ENCODE results near the gene SNRPA. TPM values are rescaled to one million over a fixed set of nuclear protein-coding genes. Genes with fewer than 3 reads are reported as not detected.
A peak's percentile ranks its signal among the peaks of the same experiment; 100 is the strongest.

SNRPA gene
- total RNA-seq, 1 experiment from 2014 or later, result 225 TPM

GRCh38 chr19:40716031-40716481, 34.9 kb upstream of the SNRPA start:
- peak overlapping the region; percentile 84 for H3K4me2 ChIP-seq (ENCODE audit: insufficient read depth, insufficient read length, low read length)
- no peaks in the 10 kb centered on the region; the same call in 1 of the 2 replicates for H3K4me1 ChIP-seq (ENCODE audit: insufficient read depth, low read length)
- H2AK5ac ChIP-seq (ENCODE audit: insufficient read length, low read length), result no peak overlapping the region
- H2BK20ac ChIP-seq (ENCODE audit: low read depth, low read length, poor library complexity, severe bottlenecking), result no peak overlapping the region
- peak overlapping the region; percentile 93 to 97 for H3K4me3 Mint-ChIP-seq
- no CpG with 5 or more reads among the region's 8 CpGs for WGBS (ENCODE audit: extremely low coverage, insufficient read length, low lambda C conversion rate)
- H3K18ac ChIP-seq (ENCODE audit: insufficient read length, low read depth, low read length), result peak overlapping the region; percentile 77
- peak overlapping the region; percentile 53 for H3K9ac ChIP-seq (ENCODE audit: extremely low read depth, insufficient read length, low read length)
- no peaks in the 10 kb centered on the region for H4K20me1 ChIP-seq (ENCODE audit: control insufficient read depth, insufficient read depth, insufficient read length)
- H3K56ac ChIP-seq (ENCODE audit: insufficient read length, low read depth, low read length), result no peak overlapping the region
- H3K36me3 Mint-ChIP-seq (ENCODE audit: insufficient read depth in 1 of 3, low read depth in 3 of 3), result peaks cover 14 to 31% (median 24%) of the 10 kb centered on the region in 3 experiments
- peak overlapping the region; percentile 27 for H4K5ac ChIP-seq (ENCODE audit: insufficient read length, low read depth, low read length)
- H3K79me2 ChIP-seq (ENCODE audit: insufficient read depth, low read length), result no peaks in the 10 kb centered on the region; the same call in 1 of the 2 replicates
- no peak overlapping the region for H3K23ac ChIP-seq (ENCODE audit: insufficient read length, low read depth, low read length)
- H3K9me3 Mint-ChIP-seq, result no peaks in the 10 kb centered on the region; a peak in 1 of 5 replicates
- H3K27me3 ChIP-seq (ENCODE audit: insufficient read depth, low read length), result no peaks in the 10 kb centered on the region
- H3T11ph ChIP-seq (ENCODE audit: low read length), result no peak overlapping the region
- peak overlapping the region; percentile 15 for H4K91ac ChIP-seq (ENCODE audit: insufficient read length, low read depth, low read length)
- DNase-seq, result peak; percentile 35
- H3K23me2 ChIP-seq (ENCODE audit: insufficient read length, low read depth, low read length, poor library complexity, severe bottlenecking), result peaks cover 32% of the 10 kb centered on the region
- H4K8ac ChIP-seq (replicated peaks; ENCODE audit: insufficient read length, low read depth, low read length), result no peak overlapping the region
- peaks cover 27 to 44% of the 10 kb centered on the region in 2 experiments for H3K4me1 Mint-ChIP-seq
- peak overlapping the region; percentile 31 for H2BK12ac ChIP-seq (ENCODE audit: insufficient read length, low read depth, low read length)
- peak overlapping the region; percentile 9; the same call in 1 of the 2 replicates for H3K4ac ChIP-seq (ENCODE audit: low read depth, low read length)
- no peak overlapping the region for H2BK15ac ChIP-seq (ENCODE audit: low read depth, low read length)
- H2BK5ac ChIP-seq (ENCODE audit: insufficient read length, low read length), result no peak overlapping the region
- peak overlapping the region; percentile 62; the same call in 1 of the 2 replicates for H3K14ac ChIP-seq (ENCODE audit: insufficient read depth, low read length)
- TF ChIP-seq, protein P1, sequence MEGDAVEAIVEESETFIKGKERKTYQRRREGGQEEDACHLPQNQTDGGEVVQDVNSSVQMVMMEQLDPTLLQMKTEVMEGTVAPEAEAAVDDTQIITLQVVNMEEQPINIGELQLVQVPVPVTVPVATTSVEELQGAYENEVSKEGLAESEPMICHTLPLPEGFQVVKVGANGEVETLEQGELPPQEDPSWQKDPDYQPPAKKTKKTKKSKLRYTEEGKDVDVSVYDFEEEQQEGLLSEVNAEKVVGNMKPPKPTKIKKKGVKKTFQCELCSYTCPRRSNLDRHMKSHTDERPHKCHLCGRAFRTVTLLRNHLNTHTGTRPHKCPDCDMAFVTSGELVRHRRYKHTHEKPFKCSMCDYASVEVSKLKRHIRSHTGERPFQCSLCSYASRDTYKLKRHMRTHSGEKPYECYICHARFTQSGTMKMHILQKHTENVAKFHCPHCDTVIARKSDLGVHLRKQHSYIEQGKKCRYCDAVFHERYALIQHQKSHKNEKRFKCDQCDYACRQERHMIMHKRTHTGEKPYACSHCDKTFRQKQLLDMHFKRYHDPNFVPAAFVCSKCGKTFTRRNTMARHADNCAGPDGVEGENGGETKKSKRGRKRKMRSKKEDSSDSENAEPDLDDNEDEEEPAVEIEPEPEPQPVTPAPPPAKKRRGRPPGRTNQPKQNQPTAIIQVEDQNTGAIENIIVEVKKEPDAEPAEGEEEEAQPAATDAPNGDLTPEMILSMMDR (conservative IDR thresholded peaks at IDR 0.05), result no peak
- no peaks in the 10 kb centered on the region; the same call in 1 of the 2 replicates for H3K27me3 Mint-ChIP-seq (ENCODE audit: low read depth)
- no peaks in the 10 kb centered on the region for H3K9me3 ChIP-seq (ENCODE audit: control insufficient read depth, low read depth, low read length)
- peak overlapping the region; percentile 53 for H3K27ac ChIP-seq (ENCODE audit: insufficient read length, low read depth, low read length)
- no peaks in the 10 kb centered on the region for H3K79me1 ChIP-seq (ENCODE audit: insufficient read depth, low read depth, low read length, poor library complexity, severe bottlenecking)
- no peak overlapping the region for H2BK120ac ChIP-seq (ENCODE audit: low read depth, low read length, poor library complexity, severe bottlenecking)
- H3K27ac Mint-ChIP-seq, result peak overlapping the region; percentile 91 to 99 (median 96)
- H2AFZ ChIP-seq (ENCODE audit: low read length), result no peak overlapping the region
